ENCODE data around the gene PKDCC.

DNA sequence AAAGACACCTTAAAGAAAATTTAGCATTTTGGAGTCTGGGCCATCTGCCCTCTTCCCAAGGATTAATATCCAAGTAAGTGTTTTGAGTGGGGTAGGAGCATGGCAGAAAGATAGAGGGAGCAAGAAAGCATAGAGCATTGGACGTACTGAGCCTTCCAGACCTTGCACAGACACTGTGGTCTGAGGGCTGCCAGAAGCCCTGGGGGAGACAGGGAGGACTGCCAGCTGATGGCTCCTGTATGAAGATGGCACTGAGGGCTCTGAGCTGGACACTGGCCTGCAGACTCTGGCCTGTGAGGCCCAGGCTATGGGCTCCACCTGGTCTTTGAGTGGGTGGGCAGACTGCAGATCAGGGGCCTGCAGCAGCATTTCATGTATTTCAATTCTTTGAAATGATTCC, 2.9 kb upstream of the PKDCC start:
- TF ChIP-seq, protein P1, sequence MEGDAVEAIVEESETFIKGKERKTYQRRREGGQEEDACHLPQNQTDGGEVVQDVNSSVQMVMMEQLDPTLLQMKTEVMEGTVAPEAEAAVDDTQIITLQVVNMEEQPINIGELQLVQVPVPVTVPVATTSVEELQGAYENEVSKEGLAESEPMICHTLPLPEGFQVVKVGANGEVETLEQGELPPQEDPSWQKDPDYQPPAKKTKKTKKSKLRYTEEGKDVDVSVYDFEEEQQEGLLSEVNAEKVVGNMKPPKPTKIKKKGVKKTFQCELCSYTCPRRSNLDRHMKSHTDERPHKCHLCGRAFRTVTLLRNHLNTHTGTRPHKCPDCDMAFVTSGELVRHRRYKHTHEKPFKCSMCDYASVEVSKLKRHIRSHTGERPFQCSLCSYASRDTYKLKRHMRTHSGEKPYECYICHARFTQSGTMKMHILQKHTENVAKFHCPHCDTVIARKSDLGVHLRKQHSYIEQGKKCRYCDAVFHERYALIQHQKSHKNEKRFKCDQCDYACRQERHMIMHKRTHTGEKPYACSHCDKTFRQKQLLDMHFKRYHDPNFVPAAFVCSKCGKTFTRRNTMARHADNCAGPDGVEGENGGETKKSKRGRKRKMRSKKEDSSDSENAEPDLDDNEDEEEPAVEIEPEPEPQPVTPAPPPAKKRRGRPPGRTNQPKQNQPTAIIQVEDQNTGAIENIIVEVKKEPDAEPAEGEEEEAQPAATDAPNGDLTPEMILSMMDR (IDR thresholded peaks at IDR 0.05), result no peak
- no peak for TF ChIP-seq POLR2A (IDR thresholded peaks at IDR 0.05)
